HG02571 (cell line): Measurements from ENCODE around the gene INPP5D.
"Not testable (repeated sequence)": the region's sequence is repeated elsewhere in the genome, so short reads cannot be mapped to it uniquely, and the experiment has no call there.

Source experiments
- ATAC-seq: cut with Tn5 transposase; IDR thresholded peaks from one replicate; pipeline ENCODE4 v1.9.1; 2021; ENCODE audit warnings: mild to moderate bottlenecking, moderate library complexity; ENCODE audit not compliant: unreplicated experiment

INPP5D gene

GRCh38 chr2:233059797-233060500 lies at the start of gene INPP5D:
TSS of gene INPP5D (plus strand) at chr2:233060342. CDS start at chr2:233060479, 137 bp downstream.
- ATAC-seq, result peak; percentile 37

- ATAC-seq, result no peak
Measured at GRCh38 chr2:233010569-233011267, 49.4 kb upstream of the INPP5D start.

GRCh38 chr2:233011268-233011650 lies 48.9 kb upstream of the INPP5D start:
- ATAC-seq, result no peak

GRCh38 chr2:233011702-233012131 lies 48.4 kb upstream of the INPP5D start:
- ATAC-seq, result no peak

GRCh38 chr2:233012301-233012971 lies 47.7 kb upstream of the INPP5D start:
- no peak for ATAC-seq

- no peak for ATAC-seq
Measured at GRCh38 chr2:233013027-233013461, 47.1 kb upstream of the INPP5D start, which contains the start of gene NGEF. TSS of gene NGEF (minus strand) at chr2:233013256. CDS start at chr2:232974890, 38,366 bp downstream.

GRCh38 chr2:233013650-233014049 lies 46.5 kb upstream of the INPP5D start:
- no peak for ATAC-seq

GRCh38 chr2:233015019-233015645 lies 45.0 kb upstream of the INPP5D start:
- ATAC-seq, result no peak

GRCh38 chr2:233017947-233018346 lies 42.2 kb upstream of the INPP5D start:
- ATAC-seq, result no peak

- not testable (repeated sequence) for ATAC-seq
Measured at GRCh38 chr2:233019610-233020009, 40.5 kb upstream of the INPP5D start.

GRCh38 chr2:233020454-233020853 lies 39.7 kb upstream of the INPP5D start:
- ATAC-seq, result no peak

GRCh38 chr2:233021771-233022170 lies 38.4 kb upstream of the INPP5D start:
- ATAC-seq, result no peak

GRCh38 chr2:233022561-233022960 lies 37.6 kb upstream of the INPP5D start:
- ATAC-seq, result no peak

GRCh38 chr2:233023007-233023760 lies 37.0 kb upstream of the INPP5D start:
- ATAC-seq, result no peak

- ATAC-seq, result no peak
Measured at GRCh38 chr2:233023761-233024410, 36.3 kb upstream of the INPP5D start.

- ATAC-seq, result no peak
Measured at GRCh38 chr2:233025706-233026105, 34.4 kb upstream of the INPP5D start.

- no peak for ATAC-seq
Measured at GRCh38 chr2:233026198-233026813, 33.8 kb upstream of the INPP5D start.

- no peak for ATAC-seq
Measured at GRCh38 chr2:233029321-233029720, 30.8 kb upstream of the INPP5D start.
